Small intestine (tissue), 7 donors: Measurements from ENCODE around the gene ZNF207. TPM values are rescaled to one million over a fixed set of nuclear protein-coding genes. Genes with fewer than 3 reads are reported as not detected.
"Not testable (repeated sequence)": the region's sequence is repeated elsewhere in the genome, so short reads cannot be mapped to it uniquely, and the experiment has no call there.

Source experiments
- DNase-seq, 2 donors: peaks; one replicate each; pipeline versions ENCODE4 v3.0.0 to v3.0.0-alpha.2; 2013
- FAIRE-seq: peaks from 2 replicates; lab custom pipeline; 2012; peaks lifted over from hg19 to GRCh38; lab: Jason Lieb, UNC
- H3K27ac ChIP-seq, 3 donors: one replicate each; pipeline ENCODE4 v1.5.1; 2013; ENCODE audit warnings: low read length in 2 of 3, mild to moderate bottlenecking in 2 of 3, control low read depth in 1 of 3, inconsistent platforms in 1 of 3, low read depth in 1 of 3, moderate library complexity in 1 of 3
- H3K27me3 ChIP-seq, 3 donors: one replicate each; pipeline ENCODE4 v1.6.1; 2013; ENCODE audit warnings: low read length in 3 of 3, inconsistent platforms in 1 of 3; ENCODE audit not compliant: control insufficient read depth in 3 of 3, insufficient read depth in 3 of 3
- H3K36me3 ChIP-seq, 3 donors: one replicate each; pipeline ENCODE4 v1.6.1; 2013; ENCODE audit warnings: low read length in 3 of 3, inconsistent platforms in 1 of 3, low read depth in 1 of 3, mild to moderate bottlenecking in 1 of 3, moderate library complexity in 1 of 3; ENCODE audit not compliant: control insufficient read depth in 3 of 3, insufficient read depth in 2 of 3
- H3K4me1 ChIP-seq, 3 donors: one replicate each; pipeline ENCODE4 v1.6.1; 2013; ENCODE audit warnings: low read length in 2 of 3, inconsistent platforms in 1 of 3, low read depth in 1 of 3, mild to moderate bottlenecking in 1 of 3, moderate library complexity in 1 of 3; ENCODE audit not compliant: control insufficient read depth in 3 of 3, insufficient read depth in 2 of 3
- H3K4me3 ChIP-seq, 3 donors: one replicate each; pipeline ENCODE4 v1.5.1; 2013; ENCODE audit warnings: low read length in 3 of 3, control low read depth in 1 of 3, inconsistent platforms in 1 of 3, low read depth in 1 of 3, mild to moderate bottlenecking in 1 of 3, moderate library complexity in 1 of 3
- H3K9me3 ChIP-seq, 2 donors: one replicate each; pipeline ENCODE4 v1.6.1; 2013; ENCODE audit warnings: low read depth in 1 of 2, low read length in 1 of 2; ENCODE audit not compliant: control insufficient read depth in 2 of 2, insufficient read depth in 1 of 2
- WGBS, 3 donors: extraction: QIAGEN DNeasy Blood & Tissue Kit; methylation state at CpG; one replicate each; pipeline ENCODE4 v1.1.7; 2013; 5-methylcytosine and 5-hydroxymethylcytosine counted together
- polyA plus RNA-seq, 4 donors: library from polyadenylated mRNA; stranded (reverse) in 3 of 4; unstranded in 1 of 4; fragments of 200-250 nt in 3 of 4; fragments of 120-200 nt in 1 of 4; gene quantifications; one replicate each; pipeline versions ENCODE4 v1.2.1 to v1.2.3, GENCODE V29; 2013
- donor health status: healthy with polysubstance abuse.
- donor health status: control.
- donor health status: control.
- donor health status: Bipolar disorder and iron deficiency.
- donor health status: healthy.

Gene ZNF207
- polyA plus RNA-seq, 4 donors: 50.8 to 175 (median 64.2) TPM

DNA sequence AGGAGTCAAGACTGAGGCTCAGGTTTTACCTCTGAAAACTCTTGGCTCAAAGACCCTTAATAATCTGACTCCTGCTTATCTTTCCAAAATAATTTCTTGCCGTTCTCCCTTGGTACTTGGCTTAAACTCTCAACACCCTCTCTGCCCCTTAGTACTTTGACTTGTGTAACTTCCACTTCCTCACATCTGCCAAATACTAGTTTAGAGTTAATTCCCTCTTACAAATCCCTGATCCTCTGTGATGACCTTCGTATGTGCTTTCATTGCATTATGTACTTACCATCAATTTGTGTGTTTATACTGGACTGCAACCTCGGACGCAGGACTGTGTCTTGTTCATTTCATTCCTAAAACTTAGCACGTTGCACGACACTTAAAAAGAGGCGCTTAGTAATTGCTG, 35.2 kb downstream of the ZNF207 start:
- H3K4me1 ChIP-seq: no peaks in the 10 kb centered on the region
- DNase-seq: no peak
- WGBS, 3 donors: 82 to 87% (median 85%) methylated on average over 7 of the region's 7 CpGs
- H3K9me3 ChIP-seq: no peaks in the 10 kb centered on the region
- H3K27ac ChIP-seq: no peak overlapping the region
- peaks cover 0 to 17% (median 0%) of the 10 kb centered on the region in 3 donors for H3K36me3 ChIP-seq
- H3K4me3 ChIP-seq: no peak overlapping the region
- FAIRE-seq: no peak
- no peaks in the 10 kb centered on the region for H3K27me3 ChIP-seq

GRCh38 chr17:32385971-32386370, 36.0 kb downstream of the ZNF207 start:
- no peak for DNase-seq
- Histone ChIP-seq H3K36me3 (peaks cover 0 to 13% (median 0%) of the 10 kb centered on the region in 3 donors), H3K27me3 (no peaks in the 10 kb centered on the region), H3K27ac (no peak overlapping the region), H3K4me1 (no peaks in the 10 kb centered on the region), H3K4me3 (no peak overlapping the region), H3K9me3 (no peaks in the 10 kb centered on the region)
- no peak for FAIRE-seq
- WGBS, 3 donors: 76 to 82% (median 77%) methylated on average over 5 of the region's 5 CpGs

DNA sequence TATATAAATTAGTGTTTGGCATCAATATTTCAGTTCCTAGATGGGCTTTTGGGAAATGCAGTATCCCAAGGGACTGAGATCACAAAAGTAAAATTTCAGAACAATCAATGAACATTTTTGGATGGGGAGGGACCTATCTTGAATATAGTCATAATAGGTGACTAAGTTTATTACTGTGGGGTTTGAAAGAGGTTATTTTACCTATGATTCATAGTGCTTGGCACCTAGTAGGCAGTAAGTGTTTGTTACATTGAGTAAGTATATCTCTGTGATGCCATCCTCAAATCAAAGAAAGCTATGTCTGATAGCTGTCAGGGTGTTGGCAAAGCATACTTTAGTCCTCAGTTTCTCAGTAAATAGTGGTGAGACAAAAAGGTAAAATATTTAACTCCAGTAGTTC, 36.9 kb downstream of the ZNF207 start:
- Histone ChIP-seq H3K36me3 (peaks cover 0 to 13% (median 0%) of the 10 kb centered on the region in 3 donors), H3K27me3 (no peaks in the 10 kb centered on the region), H3K4me1 (no peaks in the 10 kb centered on the region), H3K9me3 (no peaks in the 10 kb centered on the region), H3K27ac (no peak overlapping the region), H3K4me3 (no peak overlapping the region)
- DNase-seq (no peak), FAIRE-seq (no peak)

- H3K9me3 ChIP-seq, FAIRE-seq: not testable (repeated sequence)
Observed at GRCh38 chr17:32388128-32388527, 38.2 kb downstream of the ZNF207 start.

GRCh38 chr17:32388613-32389459, 38.9 kb downstream of the ZNF207 start:
- Histone ChIP-seq H3K27ac (no peak overlapping the region), H3K4me3 (no peak overlapping the region), H3K27me3 (no peaks in the 10 kb centered on the region), H3K36me3 (peaks cover 0 to 7% (median 0%) of the 10 kb centered on the region in 3 donors), H3K4me1 (no peaks in the 10 kb centered on the region), H3K9me3 (no peaks in the 10 kb centered on the region)
- FAIRE-seq: no peak
- DNase-seq: no peak
- 90 to 93% (median 91%) methylated on average over 6 of the region's 6 CpGs for WGBS, 3 donors

More at GRCh38 chr17:32388128-32388527, 38.2 kb downstream of the ZNF207 start:
- H3K27me3 ChIP-seq, H3K36me3 ChIP-seq, DNase-seq, H3K4me1 ChIP-seq, H3K27ac ChIP-seq, H3K4me3 ChIP-seq: not testable (repeated sequence)
- WGBS, 3 donors: 96 to 98% (median 97%) methylated on average over 14 of the region's 14 CpGs

DNA sequence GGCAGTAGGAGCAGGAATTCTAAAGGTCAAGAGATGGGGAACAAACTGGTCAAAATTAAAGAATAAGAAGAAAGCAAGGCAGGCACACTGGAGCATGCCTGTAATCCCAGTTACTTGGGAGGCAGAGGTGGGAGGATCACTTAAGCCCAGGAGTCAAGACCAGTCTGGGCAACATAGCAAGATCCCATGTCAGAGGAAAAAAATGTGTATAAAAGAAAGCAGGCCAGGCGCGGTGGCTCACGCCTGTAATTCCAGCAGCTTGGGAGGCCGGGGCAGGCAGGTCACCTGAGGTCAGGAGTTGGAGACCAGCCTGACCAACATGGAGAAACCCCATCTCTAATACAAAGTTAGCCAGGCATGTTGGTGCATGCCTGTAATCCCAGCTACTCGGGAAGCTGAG, 43.9 kb downstream of the ZNF207 start:
- 94 to 97% (median 95%) methylated on average over 5 of the region's 5 CpGs for WGBS, 3 donors
- no peak overlapping the region for H3K4me3 ChIP-seq
- H3K9me3 ChIP-seq: no peaks in the 10 kb centered on the region
- peaks cover 0 to 4% (median 0%) of the 10 kb centered on the region in 3 donors for H3K36me3 ChIP-seq
- H3K27ac ChIP-seq: no peak overlapping the region
- DNase-seq (no peak), FAIRE-seq (no peak)
- no peaks in the 10 kb centered on the region for H3K4me1 ChIP-seq
- no peaks in the 10 kb centered on the region for H3K27me3 ChIP-seq

DNA sequence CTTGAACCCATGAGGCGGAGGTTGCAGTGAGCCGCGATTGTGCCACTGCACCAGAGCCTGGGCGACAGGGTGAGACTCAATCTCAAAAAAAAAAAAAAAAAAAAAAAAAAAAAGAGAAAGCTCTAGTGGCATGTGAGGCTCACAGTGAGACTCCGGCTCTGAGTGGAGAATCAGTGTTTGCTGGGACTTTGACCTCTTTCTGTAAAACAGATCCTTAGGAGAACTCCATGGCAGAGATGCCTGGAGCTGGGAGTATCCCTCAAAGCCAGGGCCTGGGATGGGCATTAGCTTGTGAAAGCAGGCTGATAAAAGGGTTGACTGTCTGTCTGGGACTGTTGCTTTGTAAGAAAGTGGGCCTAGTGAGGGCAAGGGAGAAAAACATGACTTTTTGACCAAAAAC, 46.4 kb downstream of the ZNF207 start:
- Histone ChIP-seq H3K36me3 (peaks cover 0 to 2% (median 0%) of the 10 kb centered on the region in 3 donors), H3K4me1 (no peaks in the 10 kb centered on the region), H3K4me3 (no peak overlapping the region), H3K27me3 (no peaks in the 10 kb centered on the region), H3K27ac (no peak overlapping the region), H3K9me3 (no peaks in the 10 kb centered on the region)
- FAIRE-seq: no peak
- 15 to 72% (median 50%) methylated on average over 5 of the region's 5 CpGs for WGBS, 3 donors
- peak; percentile 59 to 65 for DNase-seq

DNA sequence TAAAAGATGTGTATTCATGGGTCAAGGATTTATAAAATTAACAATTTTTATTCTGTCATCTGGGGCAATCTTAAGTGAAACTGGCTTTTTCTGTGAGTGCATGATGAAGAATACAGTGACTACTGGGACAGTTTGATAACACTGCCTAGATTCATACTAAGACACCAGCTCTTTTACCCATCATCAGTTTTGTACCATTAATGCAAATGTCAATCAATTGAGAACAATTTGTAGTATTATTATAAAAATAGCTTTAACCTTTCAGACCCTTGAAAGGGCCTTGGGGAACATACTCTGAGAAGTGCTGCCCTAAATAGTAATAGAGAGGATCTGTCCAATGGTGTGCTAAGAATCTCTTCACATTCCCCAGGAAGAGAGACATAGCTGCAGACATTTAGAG, 49.0 kb downstream of the ZNF207 start:
- Histone ChIP-seq H3K27ac (no peak overlapping the region), H3K4me3 (no peak overlapping the region), H3K9me3 (no peaks in the 10 kb centered on the region), H3K27me3 (no peaks in the 10 kb centered on the region), H3K36me3 (peaks cover 0 to 2% (median 0%) of the 10 kb centered on the region in 3 donors), H3K4me1 (no peaks in the 10 kb centered on the region)
- DNase-seq: no peak
- no peak for FAIRE-seq
